NCI-H2196 (cell line): Measurements from ENCODE around the gene WWOX.

ENCODE experiments used
- DNase-seq: peaks from one replicate; lab custom pipeline; 2025; ENCODE audit not compliant: unreplicated experiment; lab: John Stamatoyannopoulos, UW

WWOX gene

DNA sequence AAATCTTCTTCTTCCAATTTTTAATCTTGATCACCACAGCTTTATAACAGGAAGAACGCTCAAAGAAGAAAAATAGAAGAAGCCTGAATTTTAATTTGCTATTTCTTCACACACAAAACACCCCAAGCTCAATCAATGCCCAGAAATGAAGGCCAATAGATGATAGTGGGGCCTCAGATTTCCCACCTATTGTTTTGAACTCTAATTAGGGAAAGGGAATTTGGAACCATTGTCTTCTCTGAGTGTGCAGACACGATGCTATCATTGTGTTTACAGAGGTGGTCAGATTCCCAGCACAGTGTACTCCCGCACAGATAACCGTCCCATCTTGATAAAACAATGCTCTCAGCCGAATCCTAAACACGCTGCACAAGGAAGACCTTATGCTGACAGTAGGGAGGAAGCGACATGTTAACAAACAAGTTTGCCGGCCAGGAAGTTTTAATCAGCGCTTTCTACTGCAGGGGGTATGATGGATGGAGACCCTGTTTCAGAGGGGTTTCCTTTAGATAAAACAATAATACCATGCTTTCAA, 816.4 kb downstream of the WWOX start:
- no peak for DNase-seq

DNA sequence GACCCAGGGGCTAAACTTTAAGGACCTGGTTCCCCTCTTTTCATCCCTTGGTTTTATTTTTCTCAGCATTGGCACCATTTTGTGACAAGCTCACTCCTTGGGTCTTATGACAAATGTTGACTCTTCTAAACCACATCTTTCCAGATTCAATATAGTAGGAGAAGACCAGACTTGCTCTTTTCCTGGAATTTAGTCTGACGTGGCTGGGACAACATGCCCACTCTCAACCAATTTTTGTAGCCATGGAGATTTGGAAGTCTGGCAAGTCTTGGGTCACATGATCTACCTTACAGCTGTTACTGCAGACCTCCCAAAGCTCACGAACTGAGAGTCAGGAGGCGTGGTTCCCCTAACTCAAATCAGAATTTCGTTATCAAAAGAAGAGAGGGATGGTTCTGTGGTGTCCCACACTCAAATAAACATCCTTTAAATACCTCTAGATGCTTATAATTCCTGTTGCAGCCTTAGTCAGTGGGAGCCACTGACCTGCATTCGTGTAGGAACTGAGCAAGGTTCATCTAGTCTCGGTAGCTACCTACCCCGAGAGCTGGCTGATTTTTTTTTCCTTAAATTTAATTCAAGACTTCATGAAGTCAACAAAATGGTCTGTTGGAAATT, 817.6 kb downstream of the WWOX start:
- DNase-seq, result no peak

DNA sequence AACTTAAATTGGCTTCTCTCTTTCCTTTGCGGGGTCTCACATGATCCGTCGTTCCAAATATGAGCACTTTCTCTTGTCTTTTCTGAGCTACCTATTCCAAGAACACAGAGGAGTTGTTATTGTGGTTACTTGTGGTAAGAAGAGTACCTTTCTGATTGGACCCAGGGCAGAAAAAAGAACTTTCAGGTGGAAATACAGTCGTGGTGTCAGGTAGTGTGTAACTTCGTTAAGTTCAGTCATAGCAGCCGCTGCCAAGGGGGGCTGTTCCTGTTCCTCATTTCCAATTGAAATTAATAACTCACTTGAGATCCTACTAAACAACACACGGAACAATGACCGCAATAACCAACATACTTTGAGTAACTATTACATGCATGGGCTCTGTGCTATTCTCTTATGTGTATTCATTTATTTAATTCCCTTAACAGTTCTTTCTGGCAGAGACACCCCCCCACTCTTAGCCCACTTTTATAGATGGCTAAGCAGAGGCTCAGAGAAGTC, 819.4 kb downstream of the WWOX start:
- no peak for DNase-seq

DNA sequence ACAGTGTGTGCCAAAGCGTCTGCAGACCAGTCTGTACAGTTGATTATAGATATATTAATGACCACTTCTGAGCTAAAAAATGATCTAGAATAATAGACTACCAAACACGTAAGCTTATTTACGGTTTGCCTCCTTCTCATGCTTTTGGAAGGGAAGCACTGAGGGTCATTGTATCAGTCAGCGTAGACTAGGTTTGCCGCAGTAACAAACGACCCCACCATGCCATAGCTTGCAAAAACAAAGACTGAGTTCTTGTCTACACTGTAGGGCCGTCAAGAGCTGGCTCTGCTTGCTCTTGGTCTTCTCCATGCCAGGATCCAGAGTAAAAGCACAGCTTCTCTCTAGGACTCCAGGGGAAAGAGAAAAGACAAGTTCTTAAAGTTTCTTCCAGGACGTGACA, 820.4 kb downstream of the WWOX start:
- no peak for DNase-seq

DNA sequence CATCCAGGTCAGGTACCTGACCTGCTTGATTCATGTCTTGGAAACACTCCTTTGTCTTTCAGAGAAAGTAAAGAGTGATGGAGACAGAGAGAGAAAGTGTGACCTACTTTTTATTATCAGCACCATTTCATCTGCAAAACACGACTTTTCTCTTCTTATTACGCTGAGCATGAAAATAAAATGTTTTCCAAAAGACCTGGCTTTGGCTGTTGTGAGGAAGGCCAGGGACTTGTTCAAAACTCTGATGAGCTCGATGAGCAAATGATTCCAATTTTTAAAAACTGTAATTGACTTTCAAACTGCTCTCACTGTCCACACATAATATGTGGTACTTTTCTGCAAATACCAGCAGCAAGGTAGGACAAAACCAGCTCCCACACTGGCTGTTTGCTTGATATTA, 821.2 kb downstream of the WWOX start:
- no peak for DNase-seq

DNA sequence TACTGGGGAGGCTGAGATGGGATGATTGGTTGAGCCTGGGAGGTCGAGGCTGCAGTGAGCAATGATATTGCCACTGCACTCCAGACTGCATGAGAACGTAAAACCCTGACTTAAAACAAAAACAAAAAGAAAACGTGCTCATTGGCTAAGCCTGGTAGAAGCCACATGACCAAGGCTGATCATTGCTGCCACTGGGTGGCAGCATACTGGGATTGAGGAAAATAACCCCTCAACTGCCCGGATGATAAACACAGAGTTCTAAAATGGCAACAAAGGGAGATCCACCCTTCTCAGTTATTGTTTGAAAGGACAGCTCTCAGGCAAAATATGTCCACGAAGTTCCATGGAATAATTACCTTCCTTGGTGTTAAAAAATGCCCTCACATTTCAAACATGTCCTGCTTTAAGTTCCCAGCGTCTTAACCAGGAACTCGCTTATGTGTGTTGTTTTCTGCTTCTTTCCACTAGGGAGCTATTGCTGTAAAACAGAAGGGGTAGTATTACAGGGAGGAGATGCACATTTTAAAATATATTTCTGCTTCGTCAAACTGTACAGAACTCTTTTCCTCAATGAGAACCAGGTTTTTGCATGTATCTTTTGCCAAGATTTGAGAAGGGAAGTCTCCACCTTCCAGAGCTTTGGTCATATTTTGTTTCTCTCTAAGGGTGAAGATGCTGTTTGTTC, 825.8 kb downstream of the WWOX start:
- no peak for DNase-seq

DNA sequence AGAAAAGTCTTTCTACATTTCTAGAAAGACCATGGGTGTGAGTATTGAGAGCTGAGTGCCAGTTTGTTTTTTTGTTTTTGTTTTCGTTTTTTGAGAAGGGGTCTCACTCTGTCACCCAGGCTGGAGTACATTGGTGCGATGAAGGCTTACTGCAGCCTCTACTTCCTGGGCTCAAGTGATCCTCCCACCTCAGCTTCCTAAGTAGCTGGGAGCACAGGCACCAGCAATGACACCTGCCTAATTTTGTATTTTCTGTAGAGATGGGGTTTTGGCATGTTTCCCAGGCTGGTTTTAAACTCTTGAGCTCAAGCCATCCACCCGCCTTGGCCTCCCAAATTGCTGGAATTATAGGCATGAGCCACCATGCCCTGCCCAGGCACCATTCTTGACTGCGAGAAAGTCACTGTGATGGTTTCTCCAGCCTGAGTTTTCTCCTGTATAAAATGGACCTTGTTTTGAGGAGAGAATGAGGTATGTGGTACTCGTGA, 827.3 kb downstream of the WWOX start:
- DNase-seq, result peak; percentile 15

DNA sequence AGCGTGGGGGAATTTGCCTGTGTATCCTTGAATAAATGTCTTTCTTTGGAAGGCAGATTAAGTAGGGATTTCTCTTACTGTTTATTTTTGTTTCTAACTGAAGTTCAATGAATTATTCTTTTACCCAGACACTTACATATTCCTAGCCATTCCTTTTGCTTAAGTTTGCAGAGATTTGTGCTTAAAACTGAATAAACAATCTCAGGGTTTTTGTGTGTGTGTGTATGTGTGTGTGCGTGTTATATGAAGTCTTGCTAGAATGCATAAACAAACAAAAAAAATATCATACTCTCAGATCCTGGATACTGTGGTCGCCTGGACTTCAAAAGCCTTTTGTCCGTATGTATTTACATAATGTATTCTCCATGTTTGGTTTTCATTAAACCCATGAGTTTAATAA, 828.3 kb downstream of the WWOX start:
- no peak for DNase-seq

DNA sequence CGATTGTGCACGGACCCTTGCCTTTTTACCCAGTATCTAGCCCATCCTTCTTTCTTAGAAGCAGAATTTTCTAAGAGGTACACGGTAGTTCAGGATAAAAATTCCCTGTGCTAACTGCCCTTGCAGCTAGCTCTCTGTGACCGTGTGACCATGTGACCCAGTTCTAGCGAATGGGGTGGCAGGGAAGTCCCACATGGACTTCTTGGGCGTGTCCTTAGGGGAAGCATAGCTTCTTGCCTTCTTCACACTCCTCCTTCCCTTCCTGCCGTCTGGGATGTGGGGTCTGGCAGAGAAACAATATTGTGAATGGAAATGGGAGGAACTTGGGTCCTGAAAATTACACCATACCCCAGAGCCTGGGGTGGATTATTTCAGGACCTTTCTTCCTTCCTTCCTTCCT, 830.4 kb downstream of the WWOX start:
- no peak for DNase-seq

DNA sequence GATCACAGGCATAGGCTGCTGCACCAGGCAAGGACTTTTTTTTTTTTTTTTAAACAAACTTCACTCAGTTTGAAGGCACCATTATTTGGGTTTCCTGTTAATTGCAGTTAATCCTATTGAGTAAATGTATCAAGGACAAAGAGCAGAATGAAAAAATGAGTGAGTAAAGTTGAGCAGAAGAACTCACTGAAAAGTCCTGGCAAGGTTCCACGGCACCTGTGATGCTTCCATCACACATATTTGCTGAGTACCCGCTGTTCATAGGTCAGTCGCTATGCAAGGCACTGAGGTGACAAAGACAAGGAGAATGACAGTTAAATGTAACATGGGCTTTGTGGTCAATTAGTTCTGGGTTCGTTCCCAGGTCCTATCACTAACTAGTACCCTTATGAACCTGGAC, 831.1 kb downstream of the WWOX start:
- DNase-seq, result no peak

DNA sequence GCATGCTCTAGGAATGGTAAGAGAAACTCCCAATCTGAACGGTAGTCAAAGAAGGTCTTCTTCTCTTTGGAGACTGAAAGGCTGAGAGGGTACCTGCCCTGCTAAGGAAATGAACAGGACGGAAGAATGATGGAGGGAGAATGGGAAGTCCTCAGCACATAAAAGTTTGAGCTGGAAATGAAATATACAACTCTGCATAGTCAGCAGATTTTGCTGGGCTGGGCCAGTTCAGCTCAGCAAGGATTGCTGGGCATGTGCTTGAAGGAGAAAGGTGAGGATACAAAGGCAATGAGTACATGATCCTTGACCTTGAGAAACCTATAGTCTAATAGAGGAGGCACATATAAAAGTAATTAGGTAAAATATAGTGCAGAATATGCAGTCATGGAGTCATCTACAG, 831.8 kb downstream of the WWOX start:
- no peak for DNase-seq

DNA sequence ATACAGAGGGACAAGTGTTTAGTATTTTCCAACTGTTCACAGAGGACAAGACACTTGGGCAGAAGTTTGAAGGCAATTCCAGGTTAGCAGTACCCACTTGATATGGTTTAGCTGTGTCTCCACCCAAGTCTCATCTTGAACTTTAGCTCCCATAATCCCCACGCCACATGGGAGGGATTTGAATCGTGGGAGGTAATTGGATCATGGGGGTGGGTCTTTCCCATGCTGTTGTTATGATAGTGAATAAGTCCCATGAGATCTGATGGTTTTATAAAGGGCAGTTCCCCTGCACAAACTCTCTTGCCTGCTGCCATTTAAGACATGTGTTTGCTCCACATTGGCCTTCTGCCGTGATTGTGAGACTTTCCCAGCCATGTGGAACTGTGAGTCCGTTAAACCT, 832.2 kb downstream of the WWOX start:
- no peak for DNase-seq

DNA sequence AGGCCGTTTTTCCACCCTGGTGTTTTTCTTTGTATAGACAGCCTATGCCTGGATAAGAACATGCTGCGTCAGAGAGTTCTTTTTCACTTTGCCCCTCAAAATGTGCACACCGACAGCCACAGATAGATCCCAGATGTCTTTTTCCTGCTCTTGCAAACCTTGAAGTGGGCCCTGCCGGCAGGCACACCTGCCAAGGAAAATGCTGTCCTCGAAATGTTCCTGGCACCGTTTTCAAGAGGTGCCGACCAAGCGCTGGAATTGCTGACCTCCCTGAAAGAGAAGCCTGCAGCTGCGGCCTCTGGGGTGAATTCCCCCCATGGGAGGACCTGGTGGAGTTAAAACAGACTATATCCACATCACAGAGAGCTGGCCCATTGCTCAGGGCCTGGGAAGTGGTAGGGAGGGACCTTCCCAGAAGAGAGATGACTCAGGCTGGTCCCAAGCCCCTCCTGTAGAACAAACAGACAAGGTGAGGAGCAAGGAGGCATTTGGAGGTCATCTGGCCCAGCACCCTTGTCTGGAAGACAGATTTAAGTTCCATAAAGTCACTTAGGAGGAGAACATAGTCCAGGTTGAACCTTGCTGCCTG, 833.0 kb downstream of the WWOX start:
- no peak for DNase-seq

DNA sequence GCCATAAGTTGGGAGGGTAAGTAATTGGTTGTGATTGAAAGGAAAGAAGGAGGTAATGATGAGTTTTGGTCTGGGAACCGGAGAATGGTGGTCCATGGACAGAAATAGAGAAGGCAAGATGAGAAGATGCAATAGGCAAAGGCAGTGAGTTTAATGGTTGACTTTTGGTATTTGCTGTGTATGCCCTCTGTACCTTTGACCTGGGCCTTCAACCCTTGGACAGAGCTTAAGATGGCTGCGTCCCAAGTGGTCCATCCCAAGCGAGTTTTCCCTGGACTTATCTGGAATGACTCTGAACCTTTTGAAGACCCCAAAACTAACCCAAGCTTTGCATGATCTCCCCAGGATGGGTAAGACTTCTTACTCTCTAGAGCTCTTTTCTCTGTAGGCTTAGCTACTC, 836.6 kb downstream of the WWOX start:
- DNase-seq, result no peak

DNA sequence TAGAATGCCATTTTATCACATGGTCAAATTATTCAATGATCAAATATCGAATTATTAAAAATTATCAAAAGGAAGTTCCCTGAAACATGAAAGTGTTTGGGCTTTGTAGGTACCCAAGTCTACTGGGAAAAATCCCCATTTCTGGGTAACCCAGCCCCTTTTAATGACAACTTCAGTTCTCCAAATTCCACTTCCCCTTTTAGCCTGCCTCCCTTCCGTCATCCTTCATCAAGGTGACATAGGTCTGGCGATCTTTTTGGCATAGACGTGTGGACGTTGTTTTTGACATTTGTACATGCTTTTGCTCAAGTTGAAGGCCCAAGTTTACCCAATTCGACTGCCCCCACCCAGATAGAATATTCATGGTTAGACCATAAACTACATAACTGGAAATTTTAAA, 840.1 kb downstream of the WWOX start:
- DNase-seq, result no peak

DNA sequence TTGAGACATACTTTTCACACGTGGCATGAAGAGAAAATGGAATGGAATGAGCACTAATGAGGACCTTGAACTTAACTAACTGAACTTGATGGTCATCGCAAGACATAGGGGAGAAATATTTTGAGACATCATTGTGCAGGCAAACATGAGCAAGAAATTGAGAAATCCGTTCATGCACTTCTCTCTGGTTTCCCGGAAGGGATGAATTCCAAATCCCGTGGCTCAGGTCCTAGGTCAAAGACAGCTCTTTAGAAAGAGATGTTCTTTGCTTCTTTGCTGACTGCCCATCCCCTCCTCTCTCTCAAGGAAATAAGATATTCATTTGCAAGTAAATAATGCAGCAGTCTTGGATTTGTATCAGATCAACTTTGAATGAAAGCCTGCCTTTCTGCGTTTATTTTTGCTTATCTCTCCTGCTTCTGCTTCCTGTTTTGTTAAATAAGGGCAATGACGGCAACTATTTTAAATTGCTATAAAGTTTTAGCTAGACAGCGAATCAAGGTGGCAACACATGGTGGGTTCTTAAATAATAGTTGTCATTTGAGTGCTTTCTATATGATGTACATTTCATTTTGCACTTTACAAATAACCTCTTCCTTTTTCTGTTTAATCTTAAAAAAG, 843.3 kb downstream of the WWOX start:
- DNase-seq, result no peak

DNA sequence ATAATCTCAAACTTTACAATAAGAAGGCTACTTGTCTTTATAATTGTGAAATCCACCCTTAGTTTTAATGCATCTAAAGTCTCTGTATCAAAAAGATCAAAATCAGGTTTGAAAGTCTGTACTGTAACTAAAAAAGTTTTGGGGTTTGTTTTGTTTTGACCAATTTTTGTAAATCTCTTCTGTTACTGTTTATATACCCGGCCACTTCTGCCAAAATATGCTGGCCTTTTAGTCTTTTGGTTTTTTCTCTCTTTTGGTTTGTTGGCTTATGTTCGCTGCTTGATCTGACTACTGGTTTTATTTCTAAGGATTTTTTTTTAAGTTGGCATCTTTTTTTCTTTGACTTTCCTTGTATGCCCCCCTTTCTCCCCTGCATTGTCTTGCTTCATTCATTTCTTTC, 845.9 kb downstream of the WWOX start:
- DNase-seq, result no peak

DNA sequence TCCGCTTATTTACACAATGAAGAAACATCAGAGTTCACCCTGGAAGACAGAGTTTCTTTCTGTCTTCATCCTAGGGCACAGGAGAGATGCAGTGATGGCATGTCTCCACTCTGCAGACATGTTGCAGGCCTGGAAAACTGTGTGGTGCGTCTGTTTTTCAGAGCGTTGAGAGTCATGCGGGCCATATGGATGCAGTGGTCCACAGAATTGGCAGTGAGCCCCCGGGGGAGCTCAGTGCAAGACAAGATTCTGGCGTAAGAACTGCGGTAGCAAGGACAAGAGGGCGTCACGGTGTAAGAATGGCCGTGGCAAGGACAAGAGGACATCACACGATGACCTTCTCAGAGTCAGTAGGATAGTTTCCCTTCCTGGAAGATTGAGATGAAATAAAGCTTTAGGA, 847.1 kb downstream of the WWOX start:
- DNase-seq, result no peak

DNA sequence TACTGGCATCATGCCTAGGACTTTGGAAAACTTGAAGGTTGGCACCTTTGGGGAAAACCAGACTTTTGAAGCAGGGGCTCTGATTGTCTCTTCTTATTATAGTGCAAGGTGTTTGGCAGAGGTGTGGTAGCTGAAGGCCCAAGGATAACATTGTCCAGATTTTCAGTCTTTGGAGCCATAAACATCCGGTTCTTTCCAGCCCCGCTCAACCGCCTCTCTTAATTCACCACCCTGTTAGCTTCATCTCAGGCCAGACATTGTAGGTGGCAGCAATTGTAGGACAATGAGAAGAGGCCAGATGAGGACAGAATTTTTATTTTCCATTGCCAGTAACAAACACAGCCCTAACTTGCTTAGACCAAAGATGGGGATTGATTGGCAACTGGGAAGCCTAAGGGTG, 851.3 kb downstream of the WWOX start:
- DNase-seq, result no peak

DNA sequence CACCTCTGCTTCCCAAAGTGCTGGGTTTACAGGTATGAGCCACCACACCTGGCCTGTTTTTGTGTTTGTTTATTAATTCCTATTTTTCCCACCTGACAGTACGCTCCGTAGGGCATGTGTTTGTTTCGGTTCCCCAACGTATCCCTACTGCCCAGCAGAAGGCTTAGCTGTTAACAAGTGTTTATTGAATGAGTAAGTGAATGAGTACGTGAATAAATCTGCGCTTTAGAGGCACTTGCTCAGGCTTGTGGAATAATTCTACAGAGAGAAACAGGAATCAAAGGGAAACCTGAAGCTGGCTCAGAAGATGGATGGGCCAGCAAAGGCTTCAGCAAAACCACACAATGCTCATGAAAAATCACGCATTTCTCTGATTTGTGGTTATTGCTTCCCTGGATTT, 853.2 kb downstream of the WWOX start:
- no peak for DNase-seq

DNA sequence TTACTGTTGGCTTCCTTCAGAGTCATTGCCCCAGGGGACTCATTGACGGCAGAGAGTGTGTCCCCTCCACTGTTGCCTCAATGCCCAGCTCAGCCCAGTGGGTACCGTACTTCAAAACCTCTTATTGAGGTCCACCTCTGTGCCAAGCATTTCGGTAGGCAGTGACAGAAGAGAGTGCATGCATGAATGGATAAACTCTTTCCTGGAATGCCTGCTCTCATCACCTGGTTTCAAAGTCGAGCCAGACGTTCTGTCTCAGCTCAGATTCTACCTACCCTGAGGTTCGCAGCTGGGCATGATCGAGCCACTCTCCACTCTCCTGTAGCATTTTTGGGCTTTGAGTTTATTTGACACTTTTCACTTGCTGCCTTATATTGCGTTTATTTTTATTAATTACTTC, 854.1 kb downstream of the WWOX start:
- no peak for DNase-seq

DNA sequence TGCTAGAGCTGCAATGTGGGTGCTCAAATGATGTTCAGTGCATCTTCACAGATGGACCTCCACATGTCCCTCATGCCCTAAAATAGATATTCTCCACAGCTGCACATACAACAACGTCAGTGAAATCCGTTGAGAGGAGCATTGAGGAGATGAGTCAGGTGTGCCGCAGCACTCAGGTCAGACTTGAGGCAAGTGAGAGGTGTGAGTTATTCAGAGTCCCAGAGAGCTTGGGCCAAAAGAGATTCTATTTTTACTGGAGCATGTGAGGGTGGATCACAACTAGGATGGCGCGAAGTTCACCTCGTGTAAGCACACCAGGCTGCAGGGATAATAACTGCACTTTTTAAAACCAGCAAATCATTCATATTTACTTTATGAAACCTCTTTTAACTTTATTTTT, 855.8 kb downstream of the WWOX start:
- no peak for DNase-seq
